SK-N-SH (cell line): Measurements from ENCODE around the gene INTS3. TPM values are rescaled to one million over a fixed set of nuclear protein-coding genes. Genes with fewer than 3 reads are reported as not detected.

Experiments
- CTCF ChIA-PET: fragments of 300-600, 350-600 bp; formaldehyde crosslinking; extraction: SDS; loops from one replicate; lab custom pipeline; 2021; lab: Yijun Ruan, JAX
- POLR2A ChIA-PET: fragments of 350-600 bp; sonication (Branson Sonifier 250); formaldehyde crosslinking; extraction: SDS; loops from one replicate; lab custom pipeline; 2020; ENCODE audit warnings: antibody characterized with exemption, inconsistent platforms; lab: Yijun Ruan, JAX
- DNase-seq: peaks from one replicate; pipeline ENCODE4 v3.0.0; 2012
- H2AFZ ChIP-seq: fragments of 200-600 bp; sonication (generic); 2 replicates; pipeline ENCODE4 v1.8.1; 2016; ENCODE audit warnings: antibody characterized with exemption, mild to moderate bottlenecking, low read depth
- H3F3A ChIP-seq: fragments of 200-600 bp; sonication (generic); replicated peaks from 2 replicates; pipeline ENCODE3; 2016; ENCODE audit warnings: antibody characterized with exemption, mild to moderate bottlenecking; ENCODE audit not compliant: insufficient read depth
- H3K27ac ChIP-seq, 2 experiments: fragments of 200-500 bp in 1 of 2; fragments of 200-600 bp in 1 of 2; sonication (Bioruptor generic) in 1 of 2; sonication (generic), shearing (Covaris generic) in 1 of 2; 2 replicates each; pipeline versions ENCODE4 v1.5.1 to v1.6.1; 2014 to 2016; ENCODE audit warnings: low read depth in 2 of 2, inconsistent platforms in 1 of 2, low read length in 1 of 2, mild to moderate bottlenecking in 1 of 2, mixed read lengths in 1 of 2
- H3K27me3 ChIP-seq: fragments of 200-600 bp; sonication (generic), shearing (Covaris generic); 2 replicates; pipeline ENCODE4 v1.6.1; 2016; ENCODE audit warnings: mixed run types; ENCODE audit not compliant: insufficient read depth
- H3K36me3 ChIP-seq, 2 experiments: fragments of 200-500 bp in 1 of 2; fragments of 200-600 bp in 1 of 2; sonication (Bioruptor generic) in 1 of 2; sonication (generic) in 1 of 2; replicated peaks in 1 of 2; 2 replicates each; pipeline versions ENCODE3 to v1.5.1; 2014 to 2016; ENCODE audit warnings: low read length in 1 of 2, mild to moderate bottlenecking in 1 of 2; ENCODE audit not compliant: insufficient read depth in 2 of 2, control insufficient read depth in 1 of 2
- H3K4me1 ChIP-seq, 2 experiments: fragments of 200-500 bp in 1 of 2; fragments of 200-600 bp in 1 of 2; sonication (Bioruptor generic) in 1 of 2; sonication (generic), shearing (Covaris generic) in 1 of 2; 2 replicates each; pipeline versions ENCODE4 v1.5.1 to v1.6.1; 2014 to 2016; ENCODE audit warnings: low read depth in 1 of 2, low read length in 1 of 2, mixed run types in 1 of 2; ENCODE audit not compliant: insufficient read depth in 2 of 2, control insufficient read depth in 1 of 2
- H3K4me2 ChIP-seq: fragments of 200-600 bp; sonication (generic), shearing (Covaris generic); 2 replicates; pipeline ENCODE4 v1.6.1; 2017; ENCODE audit warnings: mixed run types
- H3K4me3 ChIP-seq, 2 experiments: fragments of 200-500 bp in 1 of 2; fragments of 200-600 bp in 1 of 2; sonication (Bioruptor generic) in 1 of 2; sonication (generic), shearing (Covaris generic) in 1 of 2; 2 replicates each; pipeline versions ENCODE4 v1.5.1 to v1.8.1; 2014 to 2016; ENCODE audit warnings: low read depth in 2 of 2, inconsistent platforms in 1 of 2, low read length in 1 of 2, mild to moderate bottlenecking in 1 of 2, mixed read lengths in 1 of 2, moderate library complexity in 1 of 2
- H3K79me2 ChIP-seq: fragments of 200-600 bp; sonication (generic); 2 replicates; pipeline ENCODE4 v1.8.1; 2017; ENCODE audit warnings: mild to moderate bottlenecking; ENCODE audit not compliant: insufficient read depth
- H3K9ac ChIP-seq: fragments of 200-600 bp; sonication (generic); 2 replicates; pipeline ENCODE4 v1.6.1; 2017; ENCODE audit warnings: mixed run types
- H3K9me2 ChIP-seq: fragments of 200-600 bp; sonication (generic); 2 replicates; pipeline ENCODE4 v1.6.1; 2017; ENCODE audit warnings: mixed run types
- H3K9me3 ChIP-seq: fragments of 200-600 bp; sonication (generic); 2 replicates; pipeline ENCODE4 v1.6.1; 2017; ENCODE audit warnings: mixed run types, mild to moderate bottlenecking, moderate library complexity
- H4K20me1 ChIP-seq: fragments of 200-600 bp; sonication (generic); 2 replicates; pipeline ENCODE4 v1.6.1; 2017; ENCODE audit warnings: mild to moderate bottlenecking, mixed run types; ENCODE audit not compliant: insufficient read depth
- CHD2 ChIP-seq: fragments of 150-350 bp; IDR thresholded peaks from 2 replicates; pipeline ENCODE4 v1.6.1; 2018; ENCODE audit warnings: low read length; ENCODE audit not compliant: partially characterized antibody
- ELF1 ChIP-seq: IDR thresholded peaks from 2 replicates; pipeline ENCODE4 v1.4.0; 2012
- EP300 ChIP-seq, 2 experiments: IDR thresholded peaks; 2 replicates each; pipeline versions ENCODE4 v1.4.0 to v1.6.1; 2012; ENCODE audit warnings: borderline replicate concordance in 1 of 2, low read depth in 1 of 2, low read length in 1 of 2
- EZH2phosphoT487 ChIP-seq: fragments of 200-600 bp; sonication (generic); IDR thresholded peaks from 2 replicates; pipeline ENCODE4 v1.6.1; 2017; ENCODE audit warnings: low read depth, mixed run types, mild to moderate bottlenecking, antibody characterized with exemption, moderate library complexity, borderline replicate concordance
- FOSL2 ChIP-seq: IDR thresholded peaks from 2 replicates; pipeline ENCODE4 v1.4.0; 2012; ENCODE audit warnings: low read depth, mild to moderate bottlenecking, moderate library complexity, borderline replicate concordance
- GABPA ChIP-seq: IDR thresholded peaks from 2 replicates; pipeline ENCODE4 v1.4.0; 2012; ENCODE audit warnings: low read depth, mild to moderate bottlenecking
- JUND ChIP-seq: IDR thresholded peaks from 2 replicates; pipeline ENCODE4 v1.4.0; 2012
- MEF2A ChIP-seq: IDR thresholded peaks from 2 replicates; pipeline ENCODE4 v1.4.0; 2012; ENCODE audit warnings: low read depth, borderline replicate concordance
- MXI1 ChIP-seq: IDR thresholded peaks from 2 replicates; pipeline ENCODE4 v1.6.1; 2012; ENCODE audit warnings: mild to moderate bottlenecking, low read depth, low read length, improper control_type of control experiment
- NFIC ChIP-seq: IDR thresholded peaks from 2 replicates; pipeline ENCODE4 v1.4.0; 2012; ENCODE audit warnings: borderline replicate concordance
- NRF1 ChIP-seq: IDR thresholded peaks from 2 replicates; pipeline ENCODE4 v1.6.1; 2012; ENCODE audit warnings: low read depth, mild to moderate bottlenecking, low read length
- RXRA ChIP-seq: IDR thresholded peaks from 2 replicates; pipeline ENCODE4 v1.4.0; 2012; ENCODE audit warnings: low read depth, mild to moderate bottlenecking, borderline replicate concordance
- SIN3A ChIP-seq: IDR thresholded peaks from 2 replicates; pipeline ENCODE4 v1.6.1; 2012; ENCODE audit warnings: low read depth, mild to moderate bottlenecking, low read length, moderate library complexity, borderline replicate concordance
- TAF1 ChIP-seq: IDR thresholded peaks from 2 replicates; pipeline ENCODE4 v1.6.1; 2012; ENCODE audit warnings: low read depth, mild to moderate bottlenecking, low read length, moderate library complexity, borderline replicate concordance
- TCF12 ChIP-seq: IDR thresholded peaks from 2 replicates; pipeline ENCODE4 v1.4.0; 2012
- YY1 ChIP-seq: IDR thresholded peaks from 2 replicates; pipeline ENCODE4 v1.4.0; 2012; ENCODE audit warnings: low read depth, mild to moderate bottlenecking
- WGBS: methylation state at CpG from one replicate; pipeline ENCODE4 v1.1.6; 2017; ENCODE audit warnings: low lambda C conversion rate; 5-methylcytosine and 5-hydroxymethylcytosine counted together
- polyA plus RNA-seq, 3 experiments: library from polyadenylated mRNA; depleted of rRNA; stranded (reverse); fragments of >200 nt; gene quantifications; 2 replicates each; pipeline ENCODE4 v1.2.3, GENCODE V29; 2012
- TF ChIP-seq, protein P1 (sequence below): IDR thresholded peaks from 2 replicates; pipeline ENCODE4 v1.4.0; 2012; ENCODE audit warnings: low read depth, borderline replicate concordance
- TF ChIP-seq, protein P2 (sequence below): fragments of 150-350 bp; IDR thresholded peaks from 2 replicates; pipeline ENCODE4 v1.6.1; 2017; ENCODE audit warnings: antibody characterized with exemption, low read length, low read depth, borderline replicate concordance
- TF ChIP-seq, protein P3 (sequence below): IDR thresholded peaks from 2 replicates; pipeline ENCODE4 v1.4.0; 2012; ENCODE audit warnings: low read depth, borderline replicate concordance
- TF ChIP-seq, protein P4 (sequence below): IDR thresholded peaks from 2 replicates; pipeline ENCODE4 v1.6.1; 2012; ENCODE audit warnings: mild to moderate bottlenecking, low read depth, low read length, moderate library complexity

INTS3 gene
- polyA plus RNA-seq, 1 of the 3 experiments (the other 2 are of a cell fraction): 64.3 TPM

DNA sequence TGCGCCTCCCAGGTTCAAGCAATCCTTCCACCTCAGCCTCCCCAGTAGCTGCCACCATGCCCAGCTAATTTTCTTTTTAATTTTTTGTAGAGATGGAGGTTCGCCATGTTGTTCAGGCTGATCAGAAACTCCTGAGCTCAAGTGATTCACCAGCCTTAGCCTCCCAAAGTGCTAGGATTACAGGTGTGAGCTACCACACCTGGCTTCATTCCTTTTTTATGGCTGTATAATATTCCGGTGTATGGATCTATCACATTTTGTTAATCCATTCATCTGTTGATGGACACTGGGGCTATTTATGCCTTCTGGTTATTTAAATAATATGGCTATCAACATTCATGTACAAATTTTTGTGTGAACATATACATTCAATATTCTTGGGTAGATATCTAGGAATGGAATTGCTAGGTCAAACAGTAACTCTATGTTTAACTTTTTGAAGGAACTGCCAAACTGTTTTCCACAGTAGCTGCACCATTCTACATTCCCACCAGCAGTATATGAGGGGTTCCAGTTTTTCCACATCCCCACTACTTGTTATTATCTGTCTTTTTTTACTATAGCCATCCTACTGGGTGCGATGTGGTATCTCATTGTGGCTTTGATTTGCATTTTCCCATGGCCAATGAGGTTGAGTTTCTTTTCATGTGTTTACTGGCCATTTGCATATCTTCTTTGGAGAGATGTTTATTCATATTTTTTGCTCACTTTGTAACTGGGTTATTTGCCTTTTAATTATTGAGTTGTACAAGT lies 58.4 kb downstream of the INTS3 start:
- H3K36me3 ChIP-seq: no peaks in the 10 kb centered on the region
- DNase-seq: no peak
- H3K9me2 ChIP-seq: no peaks in the 10 kb centered on the region
- TF ChIP-seq NFIC (no peak), FOSL2 (no peak), RXRA (no peak), EZH2phosphoT487 (no peak), ELF1 (no peak), MEF2A (no peak)
- H3K27ac ChIP-seq: no peak overlapping the region
- H3K4me2 ChIP-seq: no peak overlapping the region
- H3K4me1 ChIP-seq: peaks cover 4% of the 10 kb centered on the region in 2 experiments; a peak in 2 of 4 replicates
- H3F3A ChIP-seq: peaks cover 4% of the 10 kb centered on the region
- no peak overlapping the region for H2AFZ ChIP-seq
- ChIA-PET POLR2A (no interaction called here), CTCF (interaction anchor here (1.6 to 2.0 kb wide), 2 partner anchors 11 to 201 kb away, joined by 7 to 11 read pairs; partner anchors contain the start of gene RAB13)
- WGBS: 83% methylated on average over 4 of the region's 4 CpGs
- no peak overlapping the region for H3K9ac ChIP-seq
- no peaks in the 10 kb centered on the region for H3K9me3 ChIP-seq
- no peaks in the 10 kb centered on the region for H3K79me2 ChIP-seq
- H3K27me3 ChIP-seq: no peaks in the 10 kb centered on the region
- H4K20me1 ChIP-seq: no peaks in the 10 kb centered on the region
- H3K4me3 ChIP-seq: no peak overlapping the region

DNA sequence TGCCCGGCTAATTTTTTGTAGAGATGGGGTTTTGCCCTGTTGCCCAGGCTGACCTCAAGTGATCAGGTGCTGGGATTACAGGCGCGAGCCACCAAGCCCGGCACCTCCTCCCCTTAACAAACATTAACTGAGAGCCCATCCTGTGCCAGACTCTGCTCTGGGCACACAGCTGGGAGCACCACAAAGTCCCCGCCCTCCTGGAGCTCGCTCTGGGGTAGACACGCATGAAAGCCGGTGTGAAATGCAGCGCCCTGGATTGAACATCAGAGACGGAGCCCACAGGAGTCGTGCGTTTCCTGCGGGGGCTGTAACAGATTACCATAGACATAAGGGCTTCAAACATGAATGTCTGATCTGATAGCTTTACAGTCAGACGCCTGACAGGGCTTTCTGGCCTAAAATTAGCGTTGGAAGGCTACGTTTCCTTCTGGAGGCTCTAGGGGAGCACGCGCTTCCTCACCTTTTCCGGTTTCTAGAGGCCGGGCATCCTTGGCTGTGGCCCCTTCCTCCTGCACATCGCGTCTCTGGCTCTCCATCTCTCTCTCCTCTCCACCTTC lies 61.7 kb downstream of the INTS3 start:
- no peaks in the 10 kb centered on the region for H3K27me3 ChIP-seq
- 83% methylated on average over 10 of the region's 22 CpGs for WGBS
- H3K9ac ChIP-seq: no peak overlapping the region
- H4K20me1 ChIP-seq: no peaks in the 10 kb centered on the region
- no peak overlapping the region for H3K4me2 ChIP-seq
- no peak overlapping the region for H3K27ac ChIP-seq
- H3F3A ChIP-seq: peaks cover 4% of the 10 kb centered on the region
- no peaks in the 10 kb centered on the region for H3K9me2 ChIP-seq
- no peak overlapping the region for H2AFZ ChIP-seq
- no peaks in the 10 kb centered on the region for H3K4me1 ChIP-seq
- H3K9me3 ChIP-seq: no peaks in the 10 kb centered on the region
- ChIA-PET CTCF (interaction anchor here (1.4 to 5.1 kb wide), 2 partner anchors 157 to 197 kb away, joined by 4 to 22 read pairs; partner anchors contain the start of genes DENND4B and RAB13), POLR2A (no interaction called here)
- no peaks in the 10 kb centered on the region for H3K79me2 ChIP-seq
- H3K4me3 ChIP-seq: no peak overlapping the region
- DNase-seq: no peak
- H3K36me3 ChIP-seq: no peaks in the 10 kb centered on the region
- TF ChIP-seq, protein P1, sequence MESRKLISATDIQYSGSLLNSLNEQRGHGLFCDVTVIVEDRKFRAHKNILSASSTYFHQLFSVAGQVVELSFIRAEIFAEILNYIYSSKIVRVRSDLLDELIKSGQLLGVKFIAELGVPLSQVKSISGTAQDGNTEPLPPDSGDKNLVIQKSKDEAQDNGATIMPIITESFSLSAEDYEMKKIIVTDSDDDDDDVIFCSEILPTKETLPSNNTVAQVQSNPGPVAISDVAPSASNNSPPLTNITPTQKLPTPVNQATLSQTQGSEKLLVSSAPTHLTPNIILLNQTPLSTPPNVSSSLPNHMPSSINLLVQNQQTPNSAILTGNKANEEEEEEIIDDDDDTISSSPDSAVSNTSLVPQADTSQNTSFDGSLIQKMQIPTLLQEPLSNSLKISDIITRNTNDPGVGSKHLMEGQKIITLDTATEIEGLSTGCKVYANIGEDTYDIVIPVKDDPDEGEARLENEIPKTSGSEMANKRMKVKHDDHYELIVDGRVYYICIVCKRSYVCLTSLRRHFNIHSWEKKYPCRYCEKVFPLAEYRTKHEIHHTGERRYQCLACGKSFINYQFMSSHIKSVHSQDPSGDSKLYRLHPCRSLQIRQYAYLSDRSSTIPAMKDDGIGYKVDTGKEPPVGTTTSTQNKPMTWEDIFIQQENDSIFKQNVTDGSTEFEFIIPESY: no peak
- no peak for TF ChIP-seq CHD2
- TF ChIP-seq SIN3A: no peak
- no peak for TF ChIP-seq NRF1
- TF ChIP-seq, protein P2, sequence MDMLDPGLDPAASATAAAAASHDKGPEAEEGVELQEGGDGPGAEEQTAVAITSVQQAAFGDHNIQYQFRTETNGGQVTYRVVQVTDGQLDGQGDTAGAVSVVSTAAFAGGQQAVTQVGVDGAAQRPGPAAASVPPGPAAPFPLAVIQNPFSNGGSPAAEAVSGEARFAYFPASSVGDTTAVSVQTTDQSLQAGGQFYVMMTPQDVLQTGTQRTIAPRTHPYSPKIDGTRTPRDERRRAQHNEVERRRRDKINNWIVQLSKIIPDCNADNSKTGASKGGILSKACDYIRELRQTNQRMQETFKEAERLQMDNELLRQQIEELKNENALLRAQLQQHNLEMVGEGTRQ: no peak
- TF ChIP-seq YY1: no peak
- TF ChIP-seq EP300 (IDR thresholded peaks at IDR 0.05; ENCODE audit: borderline replicate concordance in 1 of 2, low read depth in 1 of 2, low read length in 1 of 2): no peak
- TF ChIP-seq, protein P3, sequence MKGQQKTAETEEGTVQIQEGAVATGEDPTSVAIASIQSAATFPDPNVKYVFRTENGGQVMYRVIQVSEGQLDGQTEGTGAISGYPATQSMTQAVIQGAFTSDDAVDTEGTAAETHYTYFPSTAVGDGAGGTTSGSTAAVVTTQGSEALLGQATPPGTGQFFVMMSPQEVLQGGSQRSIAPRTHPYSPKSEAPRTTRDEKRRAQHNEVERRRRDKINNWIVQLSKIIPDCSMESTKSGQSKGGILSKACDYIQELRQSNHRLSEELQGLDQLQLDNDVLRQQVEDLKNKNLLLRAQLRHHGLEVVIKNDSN: no peak
- no peak for TF ChIP-seq JUND
- TF ChIP-seq GABPA: no peak
- TF ChIP-seq, protein P4, sequence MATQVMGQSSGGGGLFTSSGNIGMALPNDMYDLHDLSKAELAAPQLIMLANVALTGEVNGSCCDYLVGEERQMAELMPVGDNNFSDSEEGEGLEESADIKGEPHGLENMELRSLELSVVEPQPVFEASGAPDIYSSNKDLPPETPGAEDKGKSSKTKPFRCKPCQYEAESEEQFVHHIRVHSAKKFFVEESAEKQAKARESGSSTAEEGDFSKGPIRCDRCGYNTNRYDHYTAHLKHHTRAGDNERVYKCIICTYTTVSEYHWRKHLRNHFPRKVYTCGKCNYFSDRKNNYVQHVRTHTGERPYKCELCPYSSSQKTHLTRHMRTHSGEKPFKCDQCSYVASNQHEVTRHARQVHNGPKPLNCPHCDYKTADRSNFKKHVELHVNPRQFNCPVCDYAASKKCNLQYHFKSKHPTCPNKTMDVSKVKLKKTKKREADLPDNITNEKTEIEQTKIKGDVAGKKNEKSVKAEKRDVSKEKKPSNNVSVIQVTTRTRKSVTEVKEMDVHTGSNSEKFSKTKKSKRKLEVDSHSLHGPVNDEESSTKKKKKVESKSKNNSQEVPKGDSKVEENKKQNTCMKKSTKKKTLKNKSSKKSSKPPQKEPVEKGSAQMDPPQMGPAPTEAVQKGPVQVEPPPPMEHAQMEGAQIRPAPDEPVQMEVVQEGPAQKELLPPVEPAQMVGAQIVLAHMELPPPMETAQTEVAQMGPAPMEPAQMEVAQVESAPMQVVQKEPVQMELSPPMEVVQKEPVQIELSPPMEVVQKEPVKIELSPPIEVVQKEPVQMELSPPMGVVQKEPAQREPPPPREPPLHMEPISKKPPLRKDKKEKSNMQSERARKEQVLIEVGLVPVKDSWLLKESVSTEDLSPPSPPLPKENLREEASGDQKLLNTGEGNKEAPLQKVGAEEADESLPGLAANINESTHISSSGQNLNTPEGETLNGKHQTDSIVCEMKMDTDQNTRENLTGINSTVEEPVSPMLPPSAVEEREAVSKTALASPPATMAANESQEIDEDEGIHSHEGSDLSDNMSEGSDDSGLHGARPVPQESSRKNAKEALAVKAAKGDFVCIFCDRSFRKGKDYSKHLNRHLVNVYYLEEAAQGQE: no peak
- TF ChIP-seq TCF12: no peak
- TF ChIP-seq ELF1: no peak
- TF ChIP-seq TAF1: no peak
- no peak for TF ChIP-seq MXI1
